Measurements from ENCODE around the gene CCR3. TPM values are rescaled to one million over a fixed set of nuclear protein-coding genes. Genes with fewer than 3 reads are reported as not detected.

Gene CCR3
- total RNA-seq, 3 donors from 2014 or later (not counting 1 experiment from before 2014, with no cell fraction given), result 1.5 to 36.7 TPM; not detected in 1

DNA sequence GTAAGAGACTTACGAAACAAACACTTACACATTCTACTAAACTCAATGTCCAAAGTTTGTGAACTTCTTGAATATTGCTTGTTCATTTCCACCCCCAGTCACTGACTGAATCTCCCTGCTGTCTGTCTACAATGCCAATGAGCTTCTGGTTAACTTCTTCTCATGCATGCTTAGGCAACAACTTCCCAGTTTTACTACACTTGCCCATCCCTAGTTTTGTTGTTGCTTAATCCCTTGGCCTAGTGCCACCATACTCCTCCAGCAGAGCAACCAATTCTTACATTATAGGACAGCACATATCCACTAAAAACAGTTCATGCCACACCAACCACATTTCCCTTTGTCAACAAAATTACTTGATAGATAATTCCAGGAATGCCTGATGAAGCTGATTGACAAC is 70.7 kb downstream of the CCR3 start:
- Mint-ChIP-seq H3K27me3 (ENCODE audit: low read depth in 2 of 2) (peaks cover 0 to 9% of the 10 kb centered on the region in 2 donors), H3K4me1 (no peaks in the 10 kb centered on the region)
- 95% methylated on average over 1 of the region's 1 CpG for WGBS (ENCODE audit: insufficient coverage)

DNA sequence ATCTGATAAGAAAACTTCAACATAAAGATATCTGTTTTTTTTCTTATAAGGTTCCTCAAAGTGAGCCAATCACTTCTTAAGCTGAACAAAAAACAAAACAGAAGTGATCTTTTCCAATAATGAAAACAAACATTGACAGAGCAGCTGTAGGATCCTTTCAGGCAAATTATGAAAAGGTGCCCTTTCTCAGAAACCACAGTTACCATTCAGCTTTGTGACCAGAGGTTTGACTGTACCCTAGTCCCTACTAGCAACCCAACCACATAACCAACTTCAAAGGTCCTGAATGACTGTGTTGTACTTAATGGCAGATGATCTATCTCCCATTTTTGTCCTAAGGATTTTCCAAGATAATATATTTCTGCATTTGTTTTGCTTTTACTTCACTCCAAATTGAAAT is 72.3 kb downstream of the CCR3 start:
- no peaks in the 10 kb centered on the region for H3K9me3 Mint-ChIP-seq

More for the DNA sequence above, 70.7 kb downstream of the CCR3 start:
- intact Hi-C loops (cut with micrococcal nuclease), result loop anchor here (5.0 kb wide), 1 partner anchor 39 kb away; the partner anchor contains the start of gene CCR2
- Histone ChIP-seq H3K9me3 (ENCODE audit: control insufficient read depth, insufficient read depth, low read length) (no peaks in the 10 kb centered on the region), H3K4me1 (ENCODE audit: control insufficient read depth, insufficient read depth, low read length) (peaks cover 4% of the 10 kb centered on the region), H3K4me3 (ENCODE audit: low read length) (no peak overlapping the region), H3K27me3 (ENCODE audit: control insufficient read depth, insufficient read depth, low read length) (no peaks in the 10 kb centered on the region), H3K36me3 (ENCODE audit: control insufficient read depth, insufficient read depth, low read length) (no peaks in the 10 kb centered on the region), H3K27ac (ENCODE audit: low read length) (no peak overlapping the region)
- ATAC-seq, result no peak
- Mint-ChIP-seq H3K4me3 (no peak overlapping the region), H3K9me3 (no peaks in the 10 kb centered on the region), H3K27ac (no peak overlapping the region), H3K36me3 (no peaks in the 10 kb centered on the region)
- no peak for DNase-seq
- no peak for TF ChIP-seq CTCF (IDR thresholded peaks at IDR 0.05)

DNA sequence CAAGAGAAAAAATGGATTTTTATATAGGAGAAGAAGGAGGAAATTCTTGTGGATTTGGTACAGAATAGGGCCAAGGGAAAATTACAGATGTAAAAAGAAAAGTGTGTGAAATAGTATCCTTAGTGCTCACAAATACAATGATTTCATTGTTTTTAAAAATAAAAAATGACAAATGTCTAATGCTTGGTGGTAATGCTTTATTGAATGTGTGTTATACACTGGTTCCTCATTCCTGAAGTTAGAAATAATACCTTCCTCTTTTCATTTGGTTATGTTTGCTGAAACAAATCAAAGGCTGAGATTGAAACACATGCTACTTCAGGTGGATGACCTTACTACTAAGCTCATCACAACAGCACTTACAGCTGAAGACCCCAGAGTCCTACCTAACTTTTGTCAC is 73.9 kb downstream of the CCR3 start:
- peaks cover 7% of the 10 kb centered on the region for H3K4me1 ChIP-seq (ENCODE audit: control insufficient read depth, insufficient read depth, low read length)
- Mint-ChIP-seq H3K4me3 (no peak overlapping the region), H3K9me3 (no peaks in the 10 kb centered on the region), H3K36me3 (no peaks in the 10 kb centered on the region), H3K27me3 (ENCODE audit: low read depth in 2 of 2) (peaks cover 0 to 6% of the 10 kb centered on the region in 2 donors), H3K4me1 (no peaks in the 10 kb centered on the region), H3K27ac (no peak overlapping the region)
- H3K4me3 ChIP-seq (ENCODE audit: low read length), result no peak overlapping the region
- no peaks in the 10 kb centered on the region for H3K27me3 ChIP-seq (ENCODE audit: control insufficient read depth, insufficient read depth, low read length)
- intact Hi-C loops (cut with micrococcal nuclease), result no loop called here
- H3K9me3 ChIP-seq (ENCODE audit: control insufficient read depth, insufficient read depth, low read length), result no peaks in the 10 kb centered on the region
- DNase-seq, result no peak
- ATAC-seq, result no peak
- no peaks in the 10 kb centered on the region for H3K36me3 ChIP-seq (ENCODE audit: control insufficient read depth, insufficient read depth, low read length)
- TF ChIP-seq CTCF (IDR thresholded peaks at IDR 0.05), result no peak
- H3K27ac ChIP-seq (ENCODE audit: low read length), result no peak overlapping the region

More for the DNA sequence above, 72.3 kb downstream of the CCR3 start:
- H3K4me3 Mint-ChIP-seq, result no peak overlapping the region
- Histone ChIP-seq H3K27ac (ENCODE audit: low read length) (no peak overlapping the region), H3K9me3 (ENCODE audit: control insufficient read depth, insufficient read depth, low read length) (no peaks in the 10 kb centered on the region), H3K36me3 (ENCODE audit: control insufficient read depth, insufficient read depth, low read length) (no peaks in the 10 kb centered on the region), H3K4me1 (ENCODE audit: control insufficient read depth, insufficient read depth, low read length) (peaks cover 4% of the 10 kb centered on the region), H3K27me3 (ENCODE audit: control insufficient read depth, insufficient read depth, low read length) (no peaks in the 10 kb centered on the region), H3K4me3 (ENCODE audit: low read length) (no peak overlapping the region)
- H3K27ac Mint-ChIP-seq, result no peak overlapping the region
- intact Hi-C loops (cut with micrococcal nuclease), result loop anchor here (5.0 kb wide), 1 partner anchor 38 kb away; the partner anchor contains the start of gene CCR2
- no peaks in the 10 kb centered on the region for H3K36me3 Mint-ChIP-seq
- no peaks in the 10 kb centered on the region for H3K27me3 Mint-ChIP-seq (ENCODE audit: low read depth in 2 of 2)
- TF ChIP-seq CTCF (IDR thresholded peaks at IDR 0.05), result no peak
- H3K4me1 Mint-ChIP-seq, result no peaks in the 10 kb centered on the region
- ATAC-seq, result peak in 1 of 3 donors; percentile 35
- DNase-seq, result no peak

Other genes with a start within 250 kb of the CCR3 start
- 10 to 100 TPM; 23.0 to 28.4 (median 27.5) TPM for gene FYCO1, start 246.6 kb upstream of the CCR3 start, total RNA-seq
- gene XCR1, start 215.0 kb upstream of the CCR3 start, total RNA-seq, result under 1 TPM in 1 of 3 donors, not detected in 2; 0.21 TPM
- 10 to 100 TPM in 1 of 3 donors, 1 to 10 TPM in 2; 2.1 to 26.0 (median 3.8) TPM for gene CCR1, start 34.1 kb upstream of the CCR3 start, total RNA-seq
- gene CCR2, start 111.7 kb downstream of the CCR3 start, total RNA-seq, result 1 to 10 TPM in 2 of 3 donors, under 1 TPM in 1; 0.21 to 9.8 (median 1.7) TPM
- 1 to 10 TPM in 2 of 3 donors, under 1 TPM in 1; 0.59 to 7.6 (median 1.0) TPM for gene CCR5, start 128.5 kb downstream of the CCR3 start, total RNA-seq
- 1 to 10 TPM; 3.0 to 4.6 (median 3.8) TPM for gene CCRL2, start 164.8 kb downstream of the CCR3 start, total RNA-seq
- 1 to 10 TPM in 2 of 3 donors, not detected in 1; 1.0 to 1.1 TPM for gene LTF, start 222.4 kb downstream of the CCR3 start, total RNA-seq